Large intestine (tissue), 3 donors: ENCODE data around the gene PSTPIP2. TPM values are rescaled to one million over a fixed set of nuclear protein-coding genes. Genes with fewer than 3 reads are reported as not detected.
"Not testable (repeated sequence)": the region's sequence is repeated elsewhere in the genome, so short reads cannot be mapped to it uniquely, and the experiment has no call there.

ENCODE experiments used
- DNase-seq, 2 donors: peaks; one replicate each; pipeline versions ENCODE4 v3.0.0 to v3.0.0-alpha.2; 2013
- H3K27ac ChIP-seq: one replicate; pipeline ENCODE4 v1.5.1; 2013; ENCODE audit warnings: low read length
- H3K27me3 ChIP-seq: 2 replicates; pipeline ENCODE4 v1.6.1; 2013; ENCODE audit warnings: low read length; ENCODE audit not compliant: control insufficient read depth, insufficient read depth
- H3K36me3 ChIP-seq: 2 replicates; pipeline ENCODE4 v1.6.1; 2013; ENCODE audit warnings: low read length; ENCODE audit not compliant: control insufficient read depth, insufficient read depth
- H3K4me1 ChIP-seq: one replicate; pipeline ENCODE4 v1.6.1; 2013; ENCODE audit warnings: low read length; ENCODE audit not compliant: control insufficient read depth, insufficient read depth
- H3K4me3 ChIP-seq: one replicate; pipeline ENCODE4 v1.5.1; 2013; ENCODE audit warnings: low read length
- H3K9me3 ChIP-seq: one replicate; pipeline ENCODE4 v1.6.1; 2013; ENCODE audit warnings: mild to moderate bottlenecking, low read depth, low read length, moderate library complexity; ENCODE audit not compliant: control insufficient read depth
- WGBS: methylation state at CpG from one replicate; pipeline ENCODE4 v1.1.5; 2013; ENCODE audit warnings: low lambda C conversion rate; ENCODE audit not compliant: insufficient coverage; 5-methylcytosine and 5-hydroxymethylcytosine counted together
- polyA plus RNA-seq: library from polyadenylated mRNA; unstranded; fragments of 120-200 nt; gene quantifications from one replicate; pipeline ENCODE4 v1.2.1, GENCODE V29; 2013

The PSTPIP2 gene
- polyA plus RNA-seq, 1 donor = 11.5 TPM

GRCh38 chr18:46053368-46054095 is 18.5 kb downstream of the PSTPIP2 start:
- WGBS = 95% methylated on average over 3 of the region's 6 CpGs
- Histone ChIP-seq H3K36me3 (no peaks in the 10 kb centered on the region), H3K27ac (no peak overlapping the region), H3K4me1 (peaks cover 10% of the 10 kb centered on the region), H3K4me3 (no peak overlapping the region), H3K27me3 (no peaks in the 10 kb centered on the region), H3K9me3 (peaks cover 6% of the 10 kb centered on the region)
- no peak for DNase-seq

DNA sequence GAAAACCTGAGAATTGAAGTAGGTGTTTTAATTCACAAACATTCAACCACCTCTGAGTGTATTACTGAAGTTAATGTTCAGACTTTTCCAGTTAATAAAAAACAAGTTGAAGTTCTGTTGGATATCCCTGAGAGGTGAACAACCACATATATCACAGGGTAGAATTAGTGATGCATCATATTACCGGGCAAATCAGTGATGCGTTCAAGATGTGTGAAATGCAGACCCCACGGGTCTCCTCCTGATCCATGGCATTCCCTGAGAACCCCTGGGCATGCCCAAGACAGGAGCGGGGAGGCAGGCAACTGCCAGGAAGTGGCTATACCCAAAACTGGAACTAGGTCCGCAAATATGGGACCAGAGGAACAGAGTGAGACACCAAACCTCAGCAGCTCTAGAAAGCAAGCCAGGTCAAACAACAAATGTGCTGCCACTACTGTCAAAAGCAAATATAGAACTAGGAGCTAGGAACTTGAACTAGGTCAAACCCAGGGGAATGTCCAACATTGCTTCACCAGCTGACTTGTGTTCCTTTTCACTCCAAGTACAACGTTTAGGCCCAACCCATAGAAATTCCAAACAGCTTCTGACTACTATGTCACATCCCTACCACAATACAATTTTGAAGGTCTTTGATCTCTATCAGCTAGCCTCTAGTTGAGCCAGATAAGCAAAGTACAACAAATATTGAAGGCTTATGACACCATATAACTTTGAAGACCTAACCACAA is 20.2 kb downstream of the PSTPIP2 start:
- H3K36me3 ChIP-seq = no peaks in the 10 kb centered on the region
- peaks cover 10% of the 10 kb centered on the region for H3K4me1 ChIP-seq
- WGBS = no CpG with 5 or more reads among the region's 6 CpGs
- H3K27me3 ChIP-seq = no peaks in the 10 kb centered on the region
- H3K9me3 ChIP-seq = peaks cover 8% of the 10 kb centered on the region
- peak overlapping the region; percentile 70 for H3K27ac ChIP-seq
- DNase-seq = peak; percentile 47 to 68
- no peak overlapping the region for H3K4me3 ChIP-seq

GRCh38 chr18:46050268-46050667 is 21.8 kb downstream of the PSTPIP2 start:
- 100% methylated on average over 1 of the region's 5 CpGs for WGBS
- H3K27me3 ChIP-seq = no peaks in the 10 kb centered on the region
- H3K4me1 ChIP-seq = peaks cover 10% of the 10 kb centered on the region
- no peak for DNase-seq
- H3K36me3 ChIP-seq = no peaks in the 10 kb centered on the region
- no peak overlapping the region for H3K4me3 ChIP-seq
- H3K27ac ChIP-seq = no peak overlapping the region
- H3K9me3 ChIP-seq = peaks cover 8% of the 10 kb centered on the region

DNA sequence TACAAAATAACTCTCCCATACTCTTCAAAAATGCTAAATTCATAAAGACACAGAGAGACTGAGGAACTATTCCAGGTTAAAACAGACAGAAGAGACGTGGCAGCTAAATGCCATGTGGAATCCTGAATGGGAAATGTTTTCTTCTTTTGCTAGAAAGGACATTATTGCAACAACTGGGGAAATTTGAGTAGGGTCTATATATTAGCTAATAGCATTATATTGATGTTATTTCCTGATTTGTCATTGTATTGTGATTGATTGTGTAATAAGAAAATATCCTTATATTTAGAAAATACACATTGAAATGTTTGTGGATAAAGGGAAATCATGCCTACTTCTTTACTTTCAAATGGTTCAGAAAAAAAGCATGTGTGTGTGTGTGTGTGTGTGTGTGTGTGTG is 23.4 kb downstream of the PSTPIP2 start:
- 88% methylated on average over 1 of the region's 1 CpG for WGBS
- no peaks in the 10 kb centered on the region for H3K27me3 ChIP-seq
- no peak overlapping the region for H3K4me3 ChIP-seq
- H3K27ac ChIP-seq = no peak overlapping the region
- DNase-seq = no peak
- H3K9me3 ChIP-seq = peaks cover 8% of the 10 kb centered on the region
- H3K36me3 ChIP-seq = no peaks in the 10 kb centered on the region
- peaks cover 10% of the 10 kb centered on the region for H3K4me1 ChIP-seq

- not testable (repeated sequence) for H3K9me3 ChIP-seq, H3K4me1 ChIP-seq, H3K36me3 ChIP-seq, DNase-seq, H3K27ac ChIP-seq, H3K4me3 ChIP-seq, H3K27me3 ChIP-seq
- WGBS = 100% methylated on average over 1 of the region's 13 CpGs
Observed at GRCh38 chr18:46047369-46047768, 24.7 kb downstream of the PSTPIP2 start.

DNA sequence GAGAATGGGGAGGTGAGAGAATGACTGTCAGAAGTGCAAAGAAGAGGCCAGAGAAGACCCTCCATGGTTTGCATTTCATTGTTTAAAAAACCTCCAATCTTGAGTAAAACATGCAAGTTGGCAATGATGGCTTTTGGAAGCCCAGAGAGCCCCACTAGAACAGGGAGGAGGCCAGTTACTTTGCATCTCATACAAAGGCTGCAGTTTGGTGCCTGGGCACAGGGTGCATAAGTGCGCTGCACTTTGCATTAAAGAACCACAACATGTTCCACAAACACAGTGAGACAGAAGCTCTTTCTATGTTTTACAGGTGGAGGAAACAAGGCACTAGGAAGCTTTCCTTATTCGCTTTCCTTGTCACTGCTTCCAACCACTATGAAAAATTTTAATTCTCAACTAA is 25.4 kb downstream of the PSTPIP2 start:
- peaks cover 8% of the 10 kb centered on the region for H3K9me3 ChIP-seq
- no peak for DNase-seq
- no peaks in the 10 kb centered on the region for H3K36me3 ChIP-seq
- 100% methylated on average over 2 of the region's 2 CpGs for WGBS
- peaks cover 7% of the 10 kb centered on the region for H3K4me1 ChIP-seq
- no peak overlapping the region for H3K27ac ChIP-seq
- no peak overlapping the region for H3K4me3 ChIP-seq
- H3K27me3 ChIP-seq = no peaks in the 10 kb centered on the region

DNA sequence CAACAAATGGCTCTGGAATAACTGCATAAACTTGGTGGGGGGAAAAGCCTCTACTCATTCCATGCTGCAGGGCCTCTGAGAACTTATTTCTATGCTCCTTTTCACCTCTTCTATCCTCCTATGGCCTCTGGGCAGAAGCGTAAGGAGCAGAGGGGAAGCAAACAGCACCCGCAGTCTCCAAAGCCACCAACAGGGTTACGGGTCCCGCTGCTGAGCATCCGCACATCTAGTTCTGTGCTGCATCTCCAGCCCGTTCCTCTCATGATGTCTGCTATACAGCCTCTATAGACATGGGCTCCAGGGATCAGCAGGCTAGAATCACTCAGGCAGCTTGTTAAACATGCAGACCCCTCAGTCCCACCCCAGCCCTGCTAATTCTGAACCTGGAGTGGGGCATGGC is 25.9 kb downstream of the PSTPIP2 start:
- Histone ChIP-seq H3K36me3 (no peaks in the 10 kb centered on the region), H3K9me3 (peaks cover 8% of the 10 kb centered on the region), H3K4me1 (peaks cover 2% of the 10 kb centered on the region), H3K4me3 (no peak overlapping the region), H3K27me3 (no peaks in the 10 kb centered on the region), H3K27ac (no peak overlapping the region)
- WGBS = no CpG with 5 or more reads among the region's 6 CpGs
- DNase-seq = no peak

GRCh38 chr18:46042571-46043123 is 29.4 kb downstream of the PSTPIP2 start:
- H3K27ac ChIP-seq = no peak overlapping the region

GRCh38 chr18:46040747-46041104 is 31.3 kb downstream of the PSTPIP2 start:
- Histone ChIP-seq H3K9me3 (no peaks in the 10 kb centered on the region), H3K36me3 (no peaks in the 10 kb centered on the region), H3K27me3 (no peaks in the 10 kb centered on the region), H3K4me3 (no peak overlapping the region), H3K4me1 (no peaks in the 10 kb centered on the region), H3K27ac (no peak overlapping the region)
- WGBS = 60% methylated on average over 1 of the region's 5 CpGs
- DNase-seq = no peak

More at GRCh38 chr18:46042571-46043123, 29.4 kb downstream of the PSTPIP2 start:
- no peaks in the 10 kb centered on the region for H3K36me3 ChIP-seq
- no peak for DNase-seq
- no peaks in the 10 kb centered on the region for H3K4me1 ChIP-seq
- no peaks in the 10 kb centered on the region for H3K27me3 ChIP-seq
- H3K9me3 ChIP-seq = no peaks in the 10 kb centered on the region
- no peak overlapping the region for H3K4me3 ChIP-seq
- no CpG with 5 or more reads among the region's 3 CpGs for WGBS

DNA sequence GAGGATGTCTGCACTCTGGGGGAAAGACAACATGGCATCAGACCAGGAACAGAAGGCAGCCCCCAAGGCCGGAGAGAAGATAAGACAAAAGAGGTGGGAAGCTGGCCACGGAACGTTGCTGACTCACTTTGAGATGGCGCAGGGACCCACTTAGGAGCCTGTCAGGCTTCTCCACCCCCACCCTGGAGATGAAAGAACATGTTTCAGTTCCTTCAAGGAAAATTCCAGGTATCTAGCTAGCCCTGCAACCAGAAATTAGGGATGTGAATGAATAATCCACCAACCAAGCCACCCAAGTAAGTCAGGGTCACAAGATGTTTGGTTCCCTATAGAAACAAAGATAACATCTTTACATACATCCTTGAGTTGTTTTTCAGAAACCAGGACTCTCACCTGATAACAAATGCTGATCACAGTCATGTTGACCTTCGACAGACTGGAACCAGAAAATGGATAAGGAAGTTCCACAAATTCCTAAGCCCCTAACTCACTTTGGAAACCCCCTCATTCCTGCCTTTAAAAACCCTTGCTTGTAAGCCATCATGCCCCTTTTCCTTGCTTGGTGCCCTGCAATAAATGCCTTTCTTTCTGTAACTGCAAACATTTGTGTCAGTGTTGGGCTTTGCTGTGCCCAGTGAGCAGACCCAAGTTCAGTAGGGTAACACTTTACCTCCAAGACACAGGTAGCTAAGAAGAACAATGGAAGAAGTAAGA is 31.9 kb downstream of the PSTPIP2 start:
- Histone ChIP-seq H3K9me3 (no peaks in the 10 kb centered on the region), H3K27me3 (no peaks in the 10 kb centered on the region), H3K4me3 (no peak overlapping the region), H3K27ac (no peak overlapping the region), H3K4me1 (no peaks in the 10 kb centered on the region), H3K36me3 (no peaks in the 10 kb centered on the region)
- no CpG with 5 or more reads among the region's 5 CpGs for whole genome bisulfite sequencing
- no peak for DNase-seq
